Stimulated activated CD4-positive, alpha-beta T cell treated with anti-CD3 and anti-CD28 coated beads, Interleukin-2, amount 100 ng/mL, for 4 hours (primary cell): ENCODE measurements around the gene USP20.

ENCODE experiments used
- DNase-seq: peaks from one replicate; pipeline ENCODE4 v3.0.0-alpha.2; 2020; ENCODE audit warnings: low read depth

Gene USP20

GRCh38 chr9:129857207-129857606, 21.9 kb downstream of the USP20 start:
- DNase-seq, result no peak

GRCh38 chr9:129858167-129858962, 23.1 kb downstream of the USP20 start:
- no peak for DNase-seq

GRCh38 chr9:129860653-129861446, 25.6 kb downstream of the USP20 start:
- no peak for DNase-seq

GRCh38 chr9:129861447-129861827, 26.2 kb downstream of the USP20 start:
- DNase-seq, result no peak

- no peak for DNase-seq
These were observed 27.9 kb downstream of the USP20 start for GRCh38 chr9:129863059-129863690.

- no peak for DNase-seq
These were observed 29.9 kb downstream of the USP20 start for GRCh38 chr9:129864991-129865647.

- DNase-seq, result no peak
These were observed 30.5 kb downstream of the USP20 start for GRCh38 chr9:129865668-129866320.

- DNase-seq, result no peak
These were observed 31.3 kb downstream of the USP20 start for GRCh38 chr9:129866394-129867135.

GRCh38 chr9:129867136-129868022, 32.1 kb downstream of the USP20 start:
- DNase-seq, result no peak

- DNase-seq, result no peak
These were observed 33.0 kb downstream of the USP20 start for GRCh38 chr9:129868023-129868871.

- DNase-seq, result peak; percentile 87
These were observed 33.7 kb downstream of the USP20 start for GRCh38 chr9:129868872-129869486.

- DNase-seq, result no peak
These were observed 34.6 kb downstream of the USP20 start for GRCh38 chr9:129869585-129870501.

- DNase-seq, result no peak
These were observed 35.8 kb downstream of the USP20 start for GRCh38 chr9:129871046-129871445.

- no peak for DNase-seq
These were observed 38.4 kb downstream of the USP20 start for GRCh38 chr9:129873563-129874190.

GRCh38 chr9:129874261-129875101, 39.2 kb downstream of the USP20 start:
- no peak for DNase-seq

- DNase-seq, result no peak
These were observed 39.9 kb downstream of the USP20 start for GRCh38 chr9:129875181-129875611.
